Esophagus mucosa (tissue), 1 donor: Measurements from ENCODE around the gene PRR15L. TPM values are rescaled to one million over a fixed set of nuclear protein-coding genes. Genes with fewer than 3 reads are reported as not detected.
A peak's percentile ranks its signal among the peaks of the same experiment; 100 is the strongest.

Experiments used
- ATAC-seq: fragments of 200-7000 bp; cut with Tn5 transposase; one replicate; pipeline ENCODE4 v1.9.1; 2020
- total RNA-seq: library from RNA; stranded (reverse); gene quantifications from one replicate; pipeline ENCODE4 v1.2.4, GENCODE V29; 2023
- donor health status: DM: yes; HTN: yes; CAD: no.

PRR15L gene
- total RNA-seq, 1 donor from 2014 or later: 11.0 TPM

GRCh38 chr17:47959825-47960655 is 2.4 kb upstream of the PRR15L start:
- no peak for ATAC-seq

GRCh38 chr17:47956791-47957590 is 692 bp downstream of the PRR15L start:
- ATAC-seq: peak; percentile 3

GRCh38 chr17:47955497-47956461 is 1.9 kb downstream of the PRR15L start:
- ATAC-seq: peak; percentile 68

- ATAC-seq: no peak
Measured at GRCh38 chr17:47953909-47954308, 3.8 kb downstream of the PRR15L start.

GRCh38 chr17:47952171-47953021 is 5.3 kb downstream of the PRR15L start:
- no peak for ATAC-seq

- no peak for ATAC-seq
Measured at GRCh38 chr17:47950448-47950847, 7.2 kb downstream of the PRR15L start.

- ATAC-seq: no peak
Measured at GRCh38 chr17:47949946-47950345, 7.7 kb downstream of the PRR15L start.

- peak; percentile 59 for ATAC-seq
Measured at GRCh38 chr17:47949197-47949759, 8.4 kb downstream of the PRR15L start.

GRCh38 chr17:47948706-47949196 is 8.9 kb downstream of the PRR15L start:
- peak; percentile 68 for ATAC-seq

GRCh38 chr17:47946929-47947397 is 10.7 kb downstream of the PRR15L start:
- peak; percentile 81 for ATAC-seq

- ATAC-seq: no peak
Measured at GRCh38 chr17:47946516-47946915, 11.2 kb downstream of the PRR15L start.

- no peak for ATAC-seq
Measured at GRCh38 chr17:47945529-47946508, 11.9 kb downstream of the PRR15L start.

- no peak for ATAC-seq
Measured at GRCh38 chr17:47945080-47945479, 12.6 kb downstream of the PRR15L start.

- no peak for ATAC-seq
Measured at GRCh38 chr17:47942568-47942967, 15.1 kb downstream of the PRR15L start.

GRCh38 chr17:47942096-47942510 is 15.6 kb downstream of the PRR15L start:
- no peak for ATAC-seq

- peak; percentile 95 for ATAC-seq
Measured at GRCh38 chr17:47941246-47942095, 16.2 kb downstream of the PRR15L start, which contains the start of gene PNPO. PNPO (plus strand) TSS chr17:47941571; CDS start chr17:47941676, 105 bp downstream.

GRCh38 chr17:47937941-47938340 is 19.7 kb downstream of the PRR15L start:
- no peak for ATAC-seq

- peak; percentile 56 for ATAC-seq
Measured at GRCh38 chr17:47935961-47936360, 21.7 kb downstream of the PRR15L start.
